Central memory CD8-positive, alpha-beta T cell (primary cell): ENCODE results near the gene WHRN.

Experiments
- ATAC-seq: fragments of 150-1000 bp; cut with Tn5 transposase; replicated peaks from 2 replicates; pipeline ENCODE4 v1.10.0; 2022; ENCODE audit warnings: mild to moderate bottlenecking, moderate FRiP score, moderate number of reproducible peaks; ENCODE audit not compliant: poor library complexity, severe bottlenecking; ENCODE audit errors: extremely low read depth
- DNase-seq, 2 donors: peaks; one replicate each; pipeline ENCODE4 v3.0.0; 2021; ENCODE audit warnings: low spot score in 2 of 2
- H3K27ac Mint-ChIP-seq: one replicate; pipeline ENCODE4 v1.8.0; 2022; ENCODE audit warnings: low read depth, mild to moderate bottlenecking, moderate library complexity, mixed read lengths
- H3K27me3 Mint-ChIP-seq: one replicate; pipeline ENCODE4 v1.8.0; 2022; ENCODE audit warnings: mixed read lengths
- H3K36me3 Mint-ChIP-seq: one replicate; pipeline ENCODE4 v1.8.0; 2022; ENCODE audit warnings: mild to moderate bottlenecking, moderate library complexity, mixed read lengths; ENCODE audit not compliant: insufficient read depth
- H3K4me1 Mint-ChIP-seq: one replicate; pipeline ENCODE4 v1.8.0; 2022; ENCODE audit warnings: mixed read lengths
- H3K4me3 Mint-ChIP-seq: one replicate; pipeline ENCODE4 v1.8.0; 2022; ENCODE audit warnings: mild to moderate bottlenecking, moderate library complexity, mixed read lengths
- H3K9me3 Mint-ChIP-seq: one replicate; pipeline ENCODE4 v1.8.0; 2022; ENCODE audit warnings: mixed read lengths

Gene WHRN

DNA sequence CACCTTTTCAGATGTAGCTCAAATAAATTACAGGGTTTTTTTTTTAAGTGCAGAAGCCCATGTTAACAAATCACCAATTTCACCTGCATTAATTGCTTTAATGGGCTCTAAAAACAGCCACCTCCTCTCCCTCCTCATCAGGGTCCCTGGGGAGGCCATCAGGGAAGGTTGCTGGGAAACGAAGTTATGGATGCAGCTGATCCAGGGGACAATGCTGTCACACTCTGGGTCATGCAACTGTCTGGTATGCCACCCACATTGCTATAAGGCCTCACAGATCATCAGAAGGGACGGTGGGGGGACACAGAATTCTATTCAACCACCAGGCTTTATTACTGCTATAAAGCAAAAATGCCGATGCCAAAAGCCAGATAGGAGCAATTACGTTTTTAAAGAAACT, 9.3 kb downstream of the WHRN start:
- no peak for DNase-seq
- Mint-ChIP-seq H3K36me3 (peaks cover 16% of the 10 kb centered on the region), H3K27me3 (peaks cover 13% of the 10 kb centered on the region), H3K4me1 (peaks cover 25% of the 10 kb centered on the region), H3K9me3 (no peaks in the 10 kb centered on the region), H3K4me3 (no peak overlapping the region), H3K27ac (no peak overlapping the region)
- no peak for ATAC-seq

DNA sequence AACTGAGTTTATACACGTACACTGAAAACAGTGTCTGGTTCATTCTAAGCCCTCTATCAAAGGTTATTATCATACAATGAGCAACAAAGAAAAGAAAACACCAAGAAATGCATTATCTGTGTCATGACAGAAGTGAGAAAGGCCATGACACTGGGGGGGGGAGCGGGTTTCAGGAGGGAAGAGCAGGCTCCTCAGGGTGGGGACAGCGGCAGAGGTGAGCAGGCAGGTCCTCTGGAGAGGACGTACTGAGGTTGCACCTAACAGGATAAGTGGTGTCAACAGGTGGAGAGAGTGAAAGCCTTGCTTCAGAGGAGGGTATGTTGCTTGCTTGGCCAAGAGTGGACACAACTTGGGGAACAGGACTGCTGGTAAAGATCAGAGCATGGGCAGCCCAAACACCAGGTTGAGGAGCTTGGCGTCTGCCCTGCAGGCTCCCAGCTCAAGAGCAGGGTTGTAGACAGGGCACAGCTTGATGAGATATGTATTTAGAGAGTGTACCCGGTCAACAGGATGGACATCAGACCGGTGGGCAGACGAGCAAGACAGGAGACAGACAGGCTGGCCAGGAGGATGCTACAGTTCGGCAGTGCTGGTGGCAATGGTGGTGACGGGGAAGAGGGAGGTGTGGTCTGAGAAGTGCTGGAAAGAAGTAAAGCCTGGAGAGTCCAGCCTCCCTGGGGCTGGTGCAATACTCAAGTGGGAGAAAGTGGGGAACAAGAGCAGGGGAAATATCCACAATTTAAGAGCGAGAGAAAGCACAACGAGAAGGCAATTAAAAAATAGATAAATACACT, 10.3 kb downstream of the WHRN start:
- Mint-ChIP-seq H3K9me3 (no peaks in the 10 kb centered on the region), H3K27me3 (peaks cover 13% of the 10 kb centered on the region), H3K36me3 (peaks cover 18% of the 10 kb centered on the region), H3K27ac (peak overlapping the region; percentile 9), H3K4me3 (no peak overlapping the region), H3K4me1 (peaks cover 22% of the 10 kb centered on the region)
- DNase-seq (no peak), ATAC-seq (no peak)

DNA sequence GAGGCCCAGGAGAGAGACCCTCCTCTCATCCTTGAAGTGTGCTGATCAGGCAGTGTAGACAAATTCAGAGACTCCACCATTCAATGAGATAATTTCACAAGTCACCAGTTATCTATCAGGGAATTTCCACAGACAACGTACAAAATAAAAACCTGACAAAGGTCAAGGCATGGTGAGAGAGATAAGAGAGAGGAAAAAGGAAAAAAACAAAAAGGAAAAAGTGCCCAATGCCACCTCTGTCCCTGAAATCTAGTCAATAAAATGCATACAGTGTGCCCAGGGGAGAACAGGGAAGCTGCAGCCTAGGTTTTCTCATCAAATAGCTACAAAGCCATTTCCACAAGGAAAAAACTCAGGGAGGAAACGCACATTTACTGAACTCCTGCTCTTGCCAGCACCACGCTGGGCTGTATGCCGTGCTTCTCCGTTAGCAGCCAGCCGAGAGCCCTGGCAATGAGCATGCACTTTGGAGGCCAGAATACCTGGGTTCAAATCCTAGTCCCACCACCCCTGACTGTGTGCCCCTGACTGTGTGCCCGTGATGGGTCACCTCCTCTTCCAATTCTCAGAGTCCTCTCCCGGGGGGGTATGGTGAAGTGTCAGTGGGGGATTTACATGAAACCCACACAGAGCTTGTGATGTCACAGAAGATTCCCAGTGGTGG, 11.6 kb downstream of the WHRN start:
- ATAC-seq (no peak), DNase-seq (no peak)
- Mint-ChIP-seq H3K4me1 (peaks cover 21% of the 10 kb centered on the region), H3K36me3 (peaks cover 21% of the 10 kb centered on the region), H3K9me3 (no peaks in the 10 kb centered on the region), H3K27me3 (peaks cover 13% of the 10 kb centered on the region), H3K4me3 (no peak overlapping the region), H3K27ac (no peak overlapping the region)

DNA sequence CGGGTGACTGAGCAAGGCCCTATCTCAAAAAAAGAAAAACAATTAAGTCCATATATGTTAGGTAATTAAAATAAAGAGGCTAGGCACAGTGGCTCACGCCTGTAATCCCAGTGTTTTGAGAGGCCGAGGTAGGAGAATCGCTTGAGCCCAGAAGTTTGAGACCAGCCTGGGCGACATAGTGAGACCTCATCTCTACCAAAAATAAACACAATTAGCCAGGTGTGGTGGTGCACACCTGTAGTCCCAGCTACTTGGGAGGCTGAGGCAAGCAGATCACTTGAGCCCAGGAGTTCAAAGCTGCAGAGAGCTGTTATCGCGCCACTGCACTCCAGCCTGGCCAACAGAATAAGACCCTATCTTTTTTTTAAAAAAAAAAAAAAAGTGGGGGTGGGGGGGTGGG, 12.3 kb downstream of the WHRN start:
- DNase-seq, result no peak
- Mint-ChIP-seq H3K4me3 (no peak overlapping the region), H3K27ac (no peak overlapping the region), H3K4me1 (peaks cover 21% of the 10 kb centered on the region), H3K9me3 (no peaks in the 10 kb centered on the region), H3K27me3 (peaks cover 13% of the 10 kb centered on the region), H3K36me3 (peaks cover 21% of the 10 kb centered on the region)
- no peak for ATAC-seq

DNA sequence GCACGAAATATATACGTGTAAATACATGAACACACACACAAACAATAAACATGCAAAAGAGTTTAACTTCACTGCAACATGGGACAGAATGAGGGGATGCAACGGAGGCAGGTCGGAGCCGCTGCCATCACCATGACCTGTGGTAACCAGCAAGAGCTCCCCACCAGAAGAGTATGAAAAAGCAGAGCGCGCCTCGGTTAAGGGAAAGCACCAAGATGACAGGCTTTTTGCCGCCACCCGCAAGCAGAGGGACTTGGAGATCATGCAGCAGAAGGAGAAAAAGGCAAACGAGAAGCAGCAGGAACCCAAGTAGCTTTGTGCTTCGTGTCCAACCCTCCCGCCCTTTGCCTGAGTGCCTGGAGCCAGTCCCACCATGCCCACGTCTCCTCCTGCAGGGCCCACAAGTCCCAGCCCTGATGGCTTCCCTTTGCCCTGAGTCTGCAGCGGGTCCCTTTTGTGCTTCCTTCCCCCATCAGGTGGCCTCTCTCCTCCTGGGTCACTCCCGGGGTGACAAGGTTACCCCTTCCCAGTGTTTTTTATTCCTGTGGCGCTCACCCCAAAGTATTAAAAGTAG, 13.8 kb downstream of the WHRN start:
- H3K36me3 Mint-ChIP-seq, result peaks cover 23% of the 10 kb centered on the region
- H3K4me1 Mint-ChIP-seq, result peaks cover 13% of the 10 kb centered on the region
- peaks cover 13% of the 10 kb centered on the region for H3K27me3 Mint-ChIP-seq
- no peak overlapping the region for H3K4me3 Mint-ChIP-seq
- no peaks in the 10 kb centered on the region for H3K9me3 Mint-ChIP-seq
- no peak overlapping the region for H3K27ac Mint-ChIP-seq
- DNase-seq (no peak), ATAC-seq (no peak)

DNA sequence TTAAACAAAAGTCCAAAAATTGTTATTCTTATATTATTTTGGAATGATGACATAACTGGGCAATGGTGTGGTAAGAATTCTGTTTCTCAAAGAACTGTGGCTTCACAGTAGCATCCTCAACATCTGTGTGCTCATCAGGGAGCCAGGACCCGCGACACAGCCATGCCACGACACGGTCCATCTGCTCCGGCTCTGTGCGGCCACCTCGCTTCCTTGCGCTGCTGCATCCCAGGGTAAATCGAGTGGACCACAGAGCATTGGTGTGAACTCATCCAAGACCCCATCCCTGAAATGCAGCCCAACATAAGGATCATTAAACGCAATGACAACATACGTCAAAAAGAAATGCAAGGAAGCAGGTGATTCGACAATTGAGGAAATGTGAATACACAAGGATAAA, 15.3 kb downstream of the WHRN start:
- no peak for ATAC-seq
- Mint-ChIP-seq H3K4me3 (no peak overlapping the region), H3K27me3 (peaks cover 12% of the 10 kb centered on the region), H3K36me3 (peaks cover 21% of the 10 kb centered on the region), H3K27ac (no peak overlapping the region), H3K4me1 (peaks cover 12% of the 10 kb centered on the region), H3K9me3 (no peaks in the 10 kb centered on the region)
- DNase-seq, result no peak

DNA sequence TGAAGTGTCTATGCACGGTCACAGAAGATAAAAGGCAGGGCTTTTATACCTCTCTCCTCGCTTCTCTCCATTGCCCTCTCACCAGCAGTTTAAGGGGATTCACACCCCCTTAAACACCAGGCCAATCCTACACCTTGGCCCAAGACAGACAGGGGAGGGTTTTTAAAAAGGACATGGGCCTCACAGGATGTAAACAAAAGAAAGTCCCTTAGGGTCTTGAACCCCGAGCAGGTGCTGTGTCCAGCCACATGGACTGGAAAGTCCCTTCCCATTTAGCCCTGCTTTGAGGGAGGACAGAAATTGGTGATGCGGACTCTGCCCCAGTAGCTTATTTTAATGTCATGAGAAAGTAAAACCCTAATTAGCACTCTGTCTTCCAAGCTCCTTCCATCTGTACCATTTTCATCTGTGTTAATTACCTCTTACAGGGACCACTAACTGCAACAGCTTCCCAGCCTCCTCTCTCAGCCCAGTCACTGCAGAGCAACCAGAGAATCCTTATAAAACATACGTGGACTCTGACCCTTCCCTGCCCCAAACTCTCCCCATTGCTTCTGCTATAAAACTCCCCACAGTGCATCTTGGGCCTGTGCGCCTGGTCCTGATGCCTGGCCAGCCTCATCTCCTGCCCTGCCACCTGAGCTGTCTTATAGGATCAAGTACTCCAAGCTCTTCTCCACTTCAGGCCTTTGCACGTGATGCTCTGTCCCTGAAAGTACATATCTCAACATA, 16.7 kb downstream of the WHRN start:
- Mint-ChIP-seq H3K36me3 (peaks cover 27% of the 10 kb centered on the region), H3K4me3 (no peak overlapping the region), H3K27me3 (no peaks in the 10 kb centered on the region), H3K9me3 (no peaks in the 10 kb centered on the region), H3K4me1 (peaks cover 17% of the 10 kb centered on the region), H3K27ac (no peak overlapping the region)
- no peak for DNase-seq
- ATAC-seq, result no peak

DNA sequence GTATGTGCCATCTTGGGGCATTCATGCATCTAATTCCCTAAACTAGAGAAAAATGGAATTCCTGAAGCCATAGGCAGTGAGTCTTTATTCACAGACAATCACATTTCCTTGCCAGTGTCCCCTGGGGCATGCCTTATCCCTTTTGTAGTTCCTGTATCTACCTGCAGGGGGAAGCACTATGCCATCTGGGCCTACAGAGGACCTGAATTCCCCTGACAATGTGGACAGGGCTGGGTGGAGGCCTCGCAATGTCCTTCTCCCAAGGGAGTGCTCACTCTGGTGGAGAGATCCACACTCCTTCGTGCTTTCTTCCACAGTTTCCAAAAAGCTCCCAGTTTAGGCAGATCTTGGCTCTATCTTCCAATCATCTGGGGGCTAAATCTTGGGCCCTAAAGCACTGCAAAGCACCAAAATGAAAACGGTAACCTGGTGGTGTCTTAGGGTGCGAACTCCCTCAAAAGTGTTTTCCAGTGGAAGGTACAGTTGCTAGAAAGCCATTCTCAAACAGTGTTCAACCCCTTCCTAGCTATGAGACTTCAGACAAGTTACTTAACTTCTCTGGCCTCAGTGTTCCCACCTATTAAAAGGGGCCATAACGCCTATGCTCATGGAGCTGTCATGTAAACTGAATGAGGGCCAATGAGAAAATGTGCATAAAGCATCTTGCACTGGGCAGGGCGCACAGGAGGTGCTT, 17.5 kb downstream of the WHRN start:
- ATAC-seq, result peak; percentile 70

DNA sequence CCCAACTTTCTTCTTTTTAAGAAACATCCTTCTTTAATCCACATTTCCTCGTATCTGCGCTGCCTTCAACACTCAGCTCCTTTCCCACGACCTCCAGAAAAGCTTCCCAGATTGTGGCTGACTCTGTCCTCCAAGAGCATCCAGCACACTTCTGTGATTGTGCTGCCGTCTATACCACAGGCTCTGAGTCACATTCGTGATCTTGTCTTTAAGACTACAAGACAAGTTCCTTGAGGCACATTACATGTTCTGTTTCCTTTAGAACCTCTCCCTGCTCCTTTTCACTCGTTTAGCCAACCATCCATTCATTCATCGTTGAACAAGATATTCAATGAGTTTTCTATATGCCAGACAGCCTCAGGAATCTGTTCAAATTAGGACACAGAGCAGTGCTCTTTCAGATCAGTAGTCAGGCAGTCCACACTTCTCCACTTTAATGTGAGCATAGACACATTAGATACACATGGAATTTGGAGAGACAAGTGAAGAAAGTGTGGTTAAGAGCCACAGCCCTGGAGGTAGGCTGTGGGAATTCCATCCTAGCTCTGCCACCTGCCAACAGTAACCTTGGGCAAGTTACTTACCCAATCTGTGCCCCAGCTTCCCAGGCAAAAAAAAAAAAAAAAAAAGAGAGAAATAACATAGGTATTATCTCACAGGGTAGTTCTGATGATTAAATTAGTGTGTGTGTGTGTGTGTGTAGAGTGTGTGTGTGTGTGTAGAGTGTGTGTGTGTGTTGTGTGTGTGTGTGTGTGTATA, 18.9 kb downstream of the WHRN start:
- ATAC-seq, result no peak
- no peak overlapping the region for H3K4me3 Mint-ChIP-seq
- peak overlapping the region; percentile 3 for H3K27ac Mint-ChIP-seq
- H3K4me1 Mint-ChIP-seq, result peaks cover 23% of the 10 kb centered on the region
- H3K27me3 Mint-ChIP-seq, result no peaks in the 10 kb centered on the region
- no peak for DNase-seq
- peaks cover 21% of the 10 kb centered on the region for H3K36me3 Mint-ChIP-seq
- no peaks in the 10 kb centered on the region for H3K9me3 Mint-ChIP-seq

More for the DNA sequence above, 17.5 kb downstream of the WHRN start:
- peak; percentile 43 to 50 for DNase-seq
- H3K4me1 Mint-ChIP-seq, result peaks cover 17% of the 10 kb centered on the region
- no peaks in the 10 kb centered on the region for H3K9me3 Mint-ChIP-seq
- peaks cover 25% of the 10 kb centered on the region for H3K36me3 Mint-ChIP-seq
- H3K27ac Mint-ChIP-seq, result peak overlapping the region; percentile 57
- H3K4me3 Mint-ChIP-seq, result no peak overlapping the region
- no peaks in the 10 kb centered on the region for H3K27me3 Mint-ChIP-seq

DNA sequence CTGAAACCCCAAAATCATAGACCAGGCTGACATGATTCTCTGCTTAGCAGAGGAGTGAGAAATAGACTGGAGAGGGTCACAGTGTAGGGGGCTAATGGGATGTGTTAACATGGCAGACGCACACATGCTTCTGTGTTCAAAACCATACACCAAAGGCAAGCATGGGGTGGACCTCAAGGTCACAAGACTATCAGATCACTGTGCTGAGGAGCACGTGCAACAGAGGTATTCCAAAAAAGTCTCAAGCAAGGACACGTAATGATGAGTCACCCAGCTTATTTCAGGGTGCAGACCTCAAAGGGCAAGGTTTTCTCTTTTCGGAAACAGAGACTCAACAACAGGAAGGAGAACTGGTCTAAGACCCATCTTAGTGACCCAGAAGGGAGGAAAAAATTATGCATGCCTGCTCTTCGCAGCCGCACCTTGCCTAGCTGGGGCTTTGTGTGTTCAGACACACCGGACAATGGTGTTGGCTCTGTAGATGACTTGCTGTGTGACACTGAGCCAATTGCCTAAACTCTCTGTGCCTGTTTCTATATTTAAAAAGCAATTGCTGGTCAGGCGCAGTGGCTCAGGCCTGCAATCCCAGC, 20.3 kb downstream of the WHRN start:
- peak; percentile 33 for ATAC-seq
- H3K4me1 Mint-ChIP-seq, result peaks cover 23% of the 10 kb centered on the region
- peaks cover 21% of the 10 kb centered on the region for H3K36me3 Mint-ChIP-seq
- no peak overlapping the region for H3K27ac Mint-ChIP-seq
- H3K9me3 Mint-ChIP-seq, result no peaks in the 10 kb centered on the region
- no peak overlapping the region for H3K4me3 Mint-ChIP-seq
- no peaks in the 10 kb centered on the region for H3K27me3 Mint-ChIP-seq
- DNase-seq, result no peak

DNA sequence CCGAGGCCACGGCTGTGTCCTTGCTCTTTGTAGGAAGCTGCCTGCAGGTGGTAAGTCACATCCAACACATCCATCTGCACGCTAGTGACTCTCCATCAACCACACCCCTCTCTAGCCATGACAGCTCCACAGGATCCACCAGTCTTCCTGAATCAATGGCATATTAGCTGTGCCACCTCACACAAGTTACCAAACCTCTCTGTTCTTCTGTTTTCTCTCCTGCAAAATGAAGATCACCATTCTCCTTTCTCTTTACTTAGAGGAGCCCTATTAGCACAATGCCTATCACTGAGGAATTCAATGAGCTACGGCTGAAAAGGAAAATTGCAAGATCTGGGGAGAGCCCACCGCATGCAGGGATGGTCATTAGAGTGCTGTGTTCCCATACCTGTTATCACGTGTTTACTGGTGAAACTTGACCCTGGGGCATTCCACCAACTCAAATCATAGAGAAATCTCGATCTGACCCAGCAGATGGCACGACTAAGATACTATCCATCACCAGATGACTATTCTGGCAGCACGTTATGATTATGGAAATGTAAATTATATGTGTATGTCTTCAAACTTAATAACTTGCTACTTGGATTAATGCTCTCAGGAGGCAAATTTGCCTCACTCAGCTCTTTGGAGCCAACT, 20.9 kb downstream of the WHRN start:
- H3K4me1 Mint-ChIP-seq, result peaks cover 23% of the 10 kb centered on the region
- H3K36me3 Mint-ChIP-seq, result peaks cover 22% of the 10 kb centered on the region
- no peaks in the 10 kb centered on the region for H3K9me3 Mint-ChIP-seq
- no peak for DNase-seq
- H3K27me3 Mint-ChIP-seq, result no peaks in the 10 kb centered on the region
- no peak overlapping the region for H3K4me3 Mint-ChIP-seq
- no peak overlapping the region for H3K27ac Mint-ChIP-seq
- ATAC-seq, result no peak
